D341Med (cell line): ENCODE measurements around the gene RNASE8.
"Not testable (repeated sequence)": the region's sequence is repeated elsewhere in the genome, so short reads cannot be mapped to it uniquely, and the experiment has no call there.

Experiments used
- DNase-seq: peaks from one replicate; pipeline ENCODE4 v3.0.0; 2012; ENCODE audit warnings: low spot score

Gene RNASE8

DNA sequence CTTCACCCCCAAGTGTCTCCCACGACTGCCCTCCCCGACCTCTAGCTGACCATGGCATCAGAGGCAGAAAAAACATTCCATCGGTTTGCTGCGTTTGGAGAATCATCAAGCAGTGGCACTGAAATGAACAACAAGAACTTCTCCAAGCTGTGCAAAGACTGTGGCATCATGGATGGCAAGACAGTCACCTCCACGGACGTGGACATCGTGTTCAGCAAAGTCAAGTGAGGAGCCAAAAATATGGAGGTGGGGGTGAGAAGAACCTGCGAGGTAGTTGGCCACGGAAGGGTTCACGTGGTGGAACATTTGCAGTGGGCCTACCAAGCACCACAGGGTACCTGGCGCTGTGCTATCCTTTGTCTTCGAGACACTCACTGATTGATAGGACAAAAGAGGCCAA, 27.1 kb upstream of the RNASE8 start:
- no peak for DNase-seq

DNA sequence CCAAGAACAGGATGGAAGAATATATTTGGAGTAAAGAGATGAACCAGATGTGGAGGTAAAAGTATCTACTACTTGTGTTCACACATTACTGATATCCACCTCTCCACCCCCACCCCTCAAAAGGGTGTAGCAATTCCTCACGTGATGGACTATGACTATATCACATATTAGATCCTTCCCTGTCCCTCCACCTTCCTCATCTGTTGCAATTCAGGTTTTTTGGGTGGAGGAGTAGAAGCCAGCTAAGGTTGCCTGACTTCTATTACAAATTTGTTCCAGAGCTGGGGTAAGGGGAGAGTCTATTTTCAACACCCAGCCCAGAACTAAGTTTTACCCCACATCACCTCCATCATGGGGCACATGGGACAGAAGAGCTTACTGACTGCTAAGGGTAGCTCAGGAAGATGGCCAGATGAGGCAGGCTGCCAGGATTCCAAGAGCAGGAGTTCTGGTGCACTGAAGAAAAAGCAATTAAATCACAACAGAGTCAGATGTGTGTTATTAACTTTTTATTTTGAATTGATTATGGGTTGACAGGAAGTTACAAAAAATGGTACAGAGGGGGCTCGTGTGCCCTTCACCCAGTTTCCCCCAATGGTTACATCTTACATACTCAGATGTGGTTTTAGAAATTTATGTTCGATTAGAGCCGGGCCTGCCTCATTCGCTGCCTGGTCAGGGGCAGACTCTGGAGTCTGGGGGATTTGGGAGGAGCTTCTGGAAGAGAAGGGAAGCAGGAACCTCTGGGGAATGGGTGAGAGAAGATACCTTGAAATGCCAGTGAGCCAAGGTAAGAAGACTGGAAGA, 25.1 kb upstream of the RNASE8 start:
- no peak for DNase-seq

DNA sequence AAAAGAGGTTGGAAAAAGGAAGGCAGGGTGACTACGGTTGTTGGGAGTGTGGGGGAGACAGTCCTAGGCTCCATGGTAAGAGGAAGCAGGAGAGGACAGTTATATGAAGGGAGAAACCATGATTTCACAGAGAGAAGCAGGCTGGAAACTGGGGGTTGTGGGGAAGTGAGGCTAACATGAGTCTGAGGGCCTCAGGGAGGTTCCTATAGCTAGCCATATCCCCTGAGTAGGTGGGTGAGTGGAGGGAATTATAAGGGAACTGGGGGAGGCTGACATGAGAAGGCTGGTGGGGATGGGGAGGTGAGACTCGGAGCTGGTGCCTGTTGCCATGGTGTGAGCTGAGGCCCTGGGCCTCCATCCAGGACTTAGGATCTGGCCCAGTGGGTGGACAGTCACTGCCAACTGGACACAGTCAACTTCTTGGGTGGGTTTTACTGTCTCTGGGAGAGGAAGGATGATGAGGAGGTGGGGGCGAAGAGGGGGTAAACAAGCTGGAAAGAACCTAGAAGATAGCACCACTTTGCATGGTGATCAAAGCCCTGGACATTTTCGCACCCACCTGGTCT, 24.4 kb upstream of the RNASE8 start:
- no peak for DNase-seq

DNA sequence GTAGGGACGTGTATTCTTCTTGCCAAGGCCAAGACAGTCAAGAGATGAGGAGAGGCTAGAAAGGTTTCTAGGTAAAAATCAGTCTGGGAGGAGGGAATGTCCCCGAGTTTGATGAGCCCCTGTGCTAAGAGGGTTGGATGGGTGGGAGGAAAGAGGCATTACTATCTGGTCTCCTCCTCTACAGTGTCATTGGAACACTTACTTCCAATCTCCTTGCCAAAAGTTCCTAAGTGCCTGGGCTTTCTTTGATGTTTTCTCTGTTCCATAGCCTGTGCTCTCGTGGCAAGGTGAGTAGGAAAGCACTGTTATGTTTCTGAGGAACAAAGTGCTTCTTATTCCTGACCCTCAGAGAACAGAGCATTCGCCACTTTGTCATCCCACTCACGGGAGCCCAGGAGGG, 22.9 kb upstream of the RNASE8 start, which contains the start of gene RNASE13:
Gene RNASE13 (minus strand): TSS at position 101 of the 400 bp plus-strand sequence. CDS start 519 bp downstream, outside the sequence.
- DNase-seq, result no peak

DNA sequence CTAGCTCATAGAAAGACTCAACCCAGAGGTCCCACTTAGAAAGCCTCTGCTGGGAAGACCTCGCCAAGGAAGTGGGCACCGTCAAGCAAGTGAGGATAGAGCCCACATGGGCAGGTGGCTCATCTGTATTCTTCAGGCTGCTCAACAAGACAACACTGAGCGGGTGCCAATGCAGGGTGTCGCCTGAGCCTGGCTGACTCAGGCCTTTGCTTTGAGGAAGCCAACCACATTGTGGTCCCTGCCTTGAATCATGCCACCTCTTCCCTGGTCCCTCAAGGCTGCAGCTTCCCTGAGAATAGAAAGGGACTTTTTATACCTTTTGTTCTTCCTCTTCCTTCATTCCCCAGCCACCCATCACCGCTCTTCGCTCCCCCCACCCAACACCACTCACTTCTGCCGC, 20.9 kb upstream of the RNASE8 start:
- DNase-seq, result no peak

DNA sequence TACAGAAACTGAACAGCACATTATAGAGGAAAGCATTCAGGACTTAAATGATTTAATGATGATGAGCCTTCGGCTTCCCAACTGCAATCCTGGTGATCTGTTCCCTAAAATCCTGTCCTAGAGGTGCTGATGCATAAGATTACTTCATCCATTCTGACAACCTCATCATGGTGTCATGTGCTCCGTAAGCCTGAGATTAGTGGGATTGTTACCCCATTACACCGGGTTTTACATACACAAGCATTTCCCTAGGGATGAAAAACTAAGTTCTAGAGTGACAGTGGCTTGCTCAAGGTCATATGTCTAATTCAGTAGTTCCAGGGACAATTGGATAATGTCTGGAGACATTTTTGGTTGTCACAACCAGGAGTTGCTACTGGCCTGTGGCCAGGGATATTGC, 20.5 kb upstream of the RNASE8 start:
- no peak for DNase-seq

DNA sequence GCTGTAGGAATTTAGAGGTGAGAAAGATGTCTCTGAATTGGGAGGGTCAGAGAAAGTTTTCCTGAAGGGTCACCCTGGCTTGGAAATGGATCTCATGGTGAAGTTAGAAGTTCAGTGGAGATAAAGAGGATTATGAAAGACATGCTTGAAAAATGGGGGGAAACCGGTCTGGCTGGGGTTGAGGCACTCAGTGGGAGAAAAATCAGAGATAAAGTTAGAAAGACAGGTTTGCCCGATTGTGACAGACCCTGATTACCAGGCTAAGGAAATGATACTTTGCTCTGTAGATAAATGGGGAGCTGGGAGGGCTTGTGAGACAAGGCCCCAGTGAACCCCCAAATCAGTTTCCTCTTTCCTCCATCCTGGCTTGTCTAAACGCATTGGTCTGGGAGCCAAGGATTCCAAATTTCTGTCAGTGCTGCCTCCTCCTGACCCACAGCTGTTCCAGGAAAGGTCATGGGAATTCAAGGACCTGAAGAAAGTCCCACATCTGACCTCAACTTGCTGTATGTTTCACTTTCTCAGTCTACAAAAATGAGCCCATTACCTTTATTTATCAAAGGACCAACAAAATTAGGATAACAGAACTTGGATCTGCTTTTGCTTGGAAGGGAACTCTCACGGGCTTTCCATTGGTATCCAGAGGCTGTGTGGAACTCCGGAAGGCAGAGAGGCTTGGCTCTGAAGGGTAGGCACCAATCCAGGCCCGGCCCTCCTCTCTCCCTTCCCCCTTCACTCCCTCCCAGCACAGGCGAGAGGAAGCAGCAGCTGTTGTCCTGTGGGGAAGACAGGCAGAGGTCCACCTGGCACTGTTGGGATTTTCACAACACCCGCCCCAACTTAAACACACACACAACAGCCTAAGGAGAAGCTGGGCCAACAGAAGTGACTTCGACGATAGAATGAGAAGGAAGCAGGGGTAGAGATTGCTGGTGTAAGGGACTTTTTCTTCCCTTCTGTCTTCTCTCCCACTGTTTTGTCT, 18.9 kb upstream of the RNASE8 start:
- no peak for DNase-seq

DNA sequence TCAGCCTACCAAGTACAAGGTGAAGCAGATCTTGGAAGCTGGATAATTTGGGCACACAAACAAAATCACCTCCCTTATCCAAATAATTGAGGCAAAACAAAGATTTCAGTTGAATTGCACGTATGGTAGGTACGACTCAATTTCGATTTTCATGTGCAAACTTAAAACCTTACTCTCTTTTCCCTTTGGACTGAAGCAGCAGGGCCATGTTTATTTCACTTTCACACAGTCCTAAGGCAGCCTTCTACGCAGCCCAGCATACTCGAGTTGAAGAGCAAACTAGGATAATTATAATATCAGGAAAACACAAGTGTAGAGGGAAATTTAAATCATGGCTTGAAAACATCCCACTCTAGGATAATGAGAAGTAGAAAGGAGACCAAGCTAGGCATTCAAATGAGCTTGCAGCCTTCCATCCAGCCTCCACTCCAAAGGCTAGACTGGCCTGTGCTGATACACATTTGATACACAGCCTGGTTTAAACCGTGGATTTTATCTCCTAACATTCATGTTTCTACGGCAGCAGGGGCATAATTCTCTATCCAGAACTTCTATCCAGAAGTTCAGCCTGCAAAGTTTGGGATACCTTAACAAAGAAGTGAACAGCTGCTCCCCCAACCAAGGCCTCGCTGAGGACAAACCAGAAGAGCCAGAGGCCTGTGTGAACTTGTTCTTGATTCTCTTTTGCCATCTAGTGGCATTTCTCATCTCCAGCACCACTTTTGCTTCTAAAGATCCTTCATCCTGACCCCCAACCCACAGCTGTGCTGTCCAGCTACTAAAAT, 17.8 kb upstream of the RNASE8 start:
- peak; percentile 64 for DNase-seq

DNA sequence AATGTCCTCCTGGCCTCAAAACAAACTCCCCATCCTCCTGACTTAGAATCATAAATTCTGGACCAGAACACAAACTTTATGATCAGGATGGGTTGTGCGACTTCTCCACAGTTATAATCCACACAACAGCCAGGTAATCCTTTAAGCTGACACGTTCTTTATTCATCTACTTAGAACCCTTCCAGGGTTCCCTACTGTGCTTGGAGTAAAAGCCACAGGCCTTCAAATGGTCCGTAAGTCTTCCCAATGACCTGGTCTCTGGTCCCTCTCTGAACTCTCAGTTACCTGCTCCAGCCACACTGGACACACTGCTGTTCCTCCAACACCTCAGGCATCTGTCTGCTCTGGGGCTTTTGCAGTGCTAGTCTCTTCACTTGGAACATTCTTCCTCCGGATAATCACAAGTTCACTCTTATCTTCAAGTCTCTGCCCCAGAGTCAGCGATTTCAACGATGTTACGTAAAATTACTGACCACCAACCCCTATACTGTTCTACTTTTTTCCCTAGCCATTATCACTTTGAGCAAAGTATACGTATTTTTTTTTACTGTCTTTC, 17.2 kb upstream of the RNASE8 start:
- DNase-seq, result no peak

DNA sequence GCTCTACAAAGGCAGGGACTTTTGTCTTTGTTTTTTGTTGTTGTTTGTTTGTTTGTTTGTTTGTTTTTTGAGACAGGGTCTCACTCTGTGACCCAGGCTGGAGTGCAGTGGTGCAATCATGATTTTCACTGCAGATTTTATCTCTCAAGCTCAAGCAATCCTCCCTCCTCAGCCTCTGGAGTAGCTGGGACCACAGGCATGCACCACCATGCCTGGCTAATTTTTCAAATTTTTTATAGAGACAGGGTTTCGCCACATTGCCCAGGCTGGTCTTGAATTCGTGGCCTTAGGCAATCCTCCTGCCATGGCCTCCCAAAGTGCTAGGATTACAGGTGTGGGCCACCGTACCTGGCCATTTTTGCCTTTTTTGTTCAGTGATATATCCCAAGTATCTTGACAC, 16.7 kb upstream of the RNASE8 start:
- DNase-seq, result not testable (repeated sequence)

DNA sequence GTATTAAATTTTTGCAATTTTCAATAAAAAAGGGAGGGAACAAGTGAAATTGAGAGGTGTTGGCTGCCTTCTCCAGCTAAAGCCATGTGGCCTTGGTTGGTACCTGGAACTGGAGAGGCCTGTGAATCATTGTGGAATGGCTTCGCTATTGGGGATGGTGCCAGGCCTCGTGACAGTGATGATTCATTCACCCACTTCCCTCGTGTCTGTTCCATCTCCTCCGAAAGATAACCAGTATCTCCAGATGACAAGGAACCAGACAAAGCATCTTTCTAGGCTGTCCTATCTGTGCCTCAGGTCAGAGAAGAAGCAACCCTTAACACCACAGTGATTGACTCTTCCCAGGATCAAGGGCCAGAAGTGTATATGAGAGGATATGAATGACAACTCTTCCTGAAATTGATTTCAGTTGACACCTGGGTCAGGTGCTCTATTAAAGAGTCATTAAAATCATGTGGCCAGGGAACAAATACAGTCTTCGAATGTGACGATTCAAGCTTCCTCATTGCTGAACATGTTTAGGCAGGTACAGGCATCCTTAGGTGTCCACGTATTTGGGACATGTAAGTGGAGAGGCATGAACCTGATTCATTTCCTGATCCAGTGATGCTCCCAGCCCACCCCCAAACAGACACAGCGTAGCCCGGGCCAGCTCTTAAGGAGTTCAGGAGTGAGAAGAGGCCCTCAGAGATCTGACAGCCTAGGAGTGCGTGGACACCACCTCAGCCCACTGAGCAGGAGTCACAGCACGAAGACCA, 15.8 kb upstream of the RNASE8 start, which contains the start of gene RNASE7:
Gene RNASE7 (plus strand): TSS at position 687 of the 758 bp plus-strand sequence. CDS start 631 bp downstream, outside the sequence.
- no peak for DNase-seq

DNA sequence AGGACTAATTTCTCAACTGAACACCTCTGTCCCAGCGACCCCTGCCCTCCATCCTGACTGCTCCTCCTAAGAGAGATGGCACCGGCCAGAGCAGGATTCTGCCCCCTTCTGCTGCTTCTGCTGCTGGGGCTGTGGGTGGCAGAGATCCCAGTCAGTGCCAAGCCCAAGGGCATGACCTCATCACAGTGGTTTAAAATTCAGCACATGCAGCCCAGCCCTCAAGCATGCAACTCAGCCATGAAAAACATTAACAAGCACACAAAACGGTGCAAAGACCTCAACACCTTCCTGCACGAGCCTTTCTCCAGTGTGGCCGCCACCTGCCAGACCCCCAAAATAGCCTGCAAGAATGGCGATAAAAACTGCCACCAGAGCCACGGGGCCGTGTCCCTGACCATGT, 14.7 kb upstream of the RNASE8 start:
- no peak for DNase-seq

DNA sequence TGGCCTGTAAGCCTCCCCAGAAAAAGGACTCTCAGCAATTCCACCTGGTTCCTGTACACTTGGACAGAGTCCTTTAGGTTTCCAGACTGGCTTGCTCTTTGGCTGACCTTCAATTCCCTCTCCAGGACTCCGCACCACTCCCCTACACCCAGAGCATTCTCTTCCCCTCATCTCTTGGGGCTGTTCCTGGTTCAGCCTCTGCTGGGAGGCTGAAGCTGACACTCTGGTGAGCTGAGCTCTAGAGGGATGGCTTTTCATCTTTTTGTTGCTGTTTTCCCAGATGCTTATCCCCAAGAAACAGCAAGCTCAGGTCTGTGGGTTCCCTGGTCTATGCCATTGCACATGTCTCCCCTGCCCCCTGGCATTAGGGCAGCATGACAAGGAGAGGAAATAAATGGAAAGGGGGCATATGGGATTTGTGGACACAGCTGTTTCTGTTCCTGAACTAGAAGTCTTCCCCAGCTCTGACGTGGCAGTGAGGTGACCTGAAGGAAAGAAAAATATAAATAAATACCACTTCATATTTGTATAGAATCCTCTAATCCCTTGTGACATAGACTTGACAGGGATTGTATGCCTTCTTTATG, 14.1 kb upstream of the RNASE8 start:
- no peak for DNase-seq

DNA sequence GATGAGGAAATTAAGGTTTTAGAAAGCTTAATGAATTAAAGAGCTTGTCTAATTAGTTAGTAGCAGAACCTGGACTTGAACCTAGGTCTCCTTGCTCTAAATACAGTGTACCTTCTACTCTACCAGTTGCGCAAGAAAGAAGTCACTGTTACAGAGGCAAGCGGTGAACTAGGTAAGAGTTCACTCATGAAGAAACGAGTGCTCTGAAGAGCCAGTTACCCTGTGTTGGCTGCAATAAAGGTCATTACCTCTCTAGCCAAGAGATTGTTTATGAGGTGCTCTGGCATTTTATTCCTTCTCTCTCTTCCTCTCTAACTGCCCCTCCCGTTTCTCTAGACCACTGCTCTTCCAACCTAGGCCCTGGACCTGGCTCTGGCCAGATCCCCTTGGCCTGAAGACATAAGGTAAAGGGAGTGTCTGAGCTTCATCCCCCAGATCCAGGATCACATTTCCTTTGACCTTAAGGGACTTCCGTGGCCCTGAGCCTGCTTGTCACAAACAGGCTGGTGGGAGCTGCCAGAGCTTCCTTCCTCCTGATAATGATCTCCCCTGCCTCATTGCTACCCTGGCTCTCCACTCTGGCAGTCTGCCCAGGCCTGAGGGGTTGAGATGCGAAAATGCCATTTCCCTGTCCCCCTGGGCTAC, 13.5 kb upstream of the RNASE8 start:
- no peak for DNase-seq

DNA sequence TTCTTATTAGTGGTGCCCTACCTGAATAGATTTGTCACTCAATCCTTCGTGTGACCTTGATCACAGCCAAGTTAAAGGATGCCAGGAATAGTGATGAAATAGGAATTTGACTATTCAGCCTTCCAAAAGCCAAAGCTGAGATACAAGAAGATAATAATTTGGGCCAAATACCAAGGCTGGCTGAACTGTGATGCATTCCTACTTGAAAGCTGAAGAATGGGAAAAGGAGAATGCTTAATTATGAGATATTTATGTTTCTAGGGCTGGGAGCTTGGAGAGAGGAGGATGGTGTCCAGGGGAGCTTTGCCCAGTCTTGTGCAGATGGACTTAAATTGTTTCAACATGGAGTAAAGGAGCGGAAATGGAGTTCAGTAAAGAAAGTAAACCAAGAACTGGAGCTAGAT, 10.2 kb upstream of the RNASE8 start:
- DNase-seq, result no peak

DNA sequence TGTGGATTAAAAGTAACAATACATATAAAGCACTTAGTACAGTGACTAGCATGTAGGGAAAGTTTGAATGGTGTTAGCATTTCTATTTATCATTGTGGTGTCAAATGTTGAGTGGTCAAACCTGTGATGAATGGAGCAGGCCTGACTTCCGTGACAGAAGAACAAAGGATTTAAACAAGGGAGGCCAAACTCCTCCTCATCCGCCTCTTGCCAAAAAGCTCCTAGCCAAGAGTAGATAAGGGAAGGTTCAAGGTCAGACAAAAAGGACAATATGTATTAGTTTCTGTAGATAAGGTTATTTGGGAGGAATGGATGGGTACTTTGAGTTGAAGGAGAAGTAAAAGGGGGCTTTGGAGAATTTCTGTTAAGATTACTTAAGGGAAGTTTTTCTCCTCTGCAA, 9.0 kb upstream of the RNASE8 start:
- DNase-seq, result no peak

DNA sequence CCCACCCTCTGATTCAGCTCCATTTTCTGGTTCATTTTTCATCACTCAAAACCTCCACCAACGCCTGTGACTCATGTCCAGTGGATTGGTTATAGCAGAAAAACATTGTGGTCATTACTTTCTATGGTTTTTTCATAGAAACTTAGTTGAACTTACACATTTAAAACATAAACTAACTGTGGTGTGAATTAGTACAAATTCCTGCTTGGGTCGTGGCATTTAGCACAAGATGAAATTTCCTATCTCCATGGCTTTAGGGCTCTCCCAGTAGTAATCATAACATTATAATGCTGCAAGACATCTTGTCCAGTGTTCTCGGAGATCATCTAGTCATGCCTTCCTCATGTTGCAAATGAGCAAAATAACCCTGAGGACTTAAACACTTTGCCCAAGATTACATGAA, 8.3 kb upstream of the RNASE8 start:
- DNase-seq, result no peak

DNA sequence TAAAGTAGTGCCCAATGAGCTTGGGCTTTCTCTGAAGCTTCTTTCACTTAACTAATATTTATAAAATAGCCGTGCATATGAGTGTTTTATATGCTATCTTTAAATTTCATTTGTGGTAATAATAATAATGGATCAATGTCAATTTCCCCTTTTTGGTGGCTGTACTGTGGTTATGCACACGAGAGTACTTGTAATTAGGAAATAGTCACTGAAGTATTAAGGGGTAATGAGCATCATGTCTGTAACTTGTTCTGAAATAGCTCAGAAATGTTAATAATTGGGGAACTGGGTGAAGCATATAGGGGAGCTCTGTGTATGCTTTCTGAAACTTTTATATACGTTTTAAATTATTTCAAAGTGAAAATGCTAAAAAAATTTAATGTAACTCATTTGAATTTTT, 7.0 kb upstream of the RNASE8 start:
- no peak for DNase-seq
